Dermis blood vessel endothelial cell (primary cell): ENCODE measurements around the gene PCDHGA9. TPM values are rescaled to one million over a fixed set of nuclear protein-coding genes. Genes with fewer than 3 reads are reported as not detected.
A peak's percentile ranks its signal among the peaks of the same experiment; 100 is the strongest.
"Not testable (repeated sequence)": the region's sequence is repeated elsewhere in the genome, so short reads cannot be mapped to it uniquely, and the experiment has no call there.

Experiments
- DNase-seq: peaks from one replicate; pipeline ENCODE4 v3.0.0; 2010
- total RNA-seq: library from RNA; depleted of rRNA; stranded (reverse); fragments of >200 nt; gene quantifications from 2 replicates; pipeline ENCODE4 v1.2.3, GENCODE V29; 2014

PCDHGA9 gene
- total RNA-seq, 1 donor from 2014 or later: 2.9 TPM

DNA sequence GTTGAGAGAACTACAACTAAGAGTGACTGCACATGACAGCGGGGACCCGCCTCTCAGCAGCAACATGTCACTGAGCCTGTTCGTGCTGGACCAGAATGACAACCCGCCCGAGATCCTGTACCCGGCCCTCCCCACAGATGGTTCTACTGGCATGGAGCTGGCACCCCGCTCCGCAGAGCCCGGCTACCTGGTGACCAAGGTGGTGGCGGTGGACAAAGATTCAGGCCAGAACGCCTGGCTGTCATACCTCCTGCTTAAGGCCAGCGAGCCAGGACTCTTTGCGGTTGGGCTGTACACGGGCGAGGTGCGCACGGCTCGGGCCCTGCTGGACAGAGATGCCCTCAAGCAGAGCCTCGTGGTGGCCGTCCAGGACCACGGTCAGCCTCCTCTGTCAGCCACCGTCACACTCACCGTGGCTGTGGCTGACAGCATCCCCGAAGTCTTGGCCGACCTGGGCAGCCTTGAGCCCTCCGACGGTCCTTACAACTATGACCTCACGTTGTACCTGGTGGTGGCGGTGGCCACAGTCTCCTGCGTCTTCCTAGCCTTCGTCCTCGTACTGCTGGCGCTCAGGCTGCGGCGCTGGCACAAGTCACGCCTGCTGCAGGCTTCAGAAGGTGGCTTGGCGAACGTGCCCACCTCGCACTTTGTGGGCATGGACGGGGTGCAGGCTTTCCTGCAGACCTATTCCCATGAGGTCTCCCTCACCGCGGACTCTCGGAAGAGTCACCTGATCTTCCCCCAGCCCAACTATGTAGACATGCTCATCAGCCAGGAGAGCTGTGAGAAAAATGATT is 17.9 kb upstream of the PCDHGA9 start:
- no peak for DNase-seq

DNA sequence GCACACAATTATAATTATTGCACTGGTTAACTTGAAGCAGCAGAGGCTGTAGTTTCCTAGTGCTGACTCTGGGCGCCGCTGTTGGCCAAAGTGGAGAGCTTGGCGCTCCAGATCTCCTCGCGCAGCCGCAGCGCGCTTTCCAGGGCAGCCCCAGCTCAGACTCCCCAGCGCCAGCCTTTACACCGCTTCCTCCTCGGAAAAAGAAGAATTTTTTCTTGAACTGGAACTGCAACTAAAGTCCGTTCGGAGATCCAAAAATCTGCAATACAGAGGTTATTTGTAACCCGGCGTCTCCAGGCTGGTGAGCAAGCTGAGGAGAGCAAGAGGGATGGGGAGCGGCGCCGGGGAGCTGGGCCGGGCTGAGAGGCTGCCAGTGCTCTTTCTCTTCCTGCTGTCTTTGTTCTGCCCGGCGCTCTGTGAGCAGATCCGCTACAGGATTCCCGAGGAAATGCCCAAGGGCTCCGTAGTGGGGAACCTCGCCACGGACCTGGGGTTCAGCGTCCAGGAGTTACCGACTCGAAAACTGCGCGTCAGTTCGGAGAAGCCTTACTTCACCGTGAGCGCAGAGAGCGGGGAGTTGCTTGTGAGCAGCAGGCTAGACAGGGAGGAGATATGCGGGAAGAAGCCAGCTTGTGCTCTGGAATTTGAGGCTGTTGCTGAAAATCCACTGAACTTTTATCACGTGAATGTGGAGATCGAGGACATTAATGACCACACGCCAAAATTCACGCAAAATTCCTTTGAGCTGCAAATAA is 14.8 kb upstream of the PCDHGA9 start, which contains the start of gene PCDHGB4:
TSS of gene PCDHGB4 (plus strand) at position 142 of the 755 bp plus-strand sequence. CDS start at position 329, 187 bp downstream.
- peak; percentile 67 for DNase-seq

DNA sequence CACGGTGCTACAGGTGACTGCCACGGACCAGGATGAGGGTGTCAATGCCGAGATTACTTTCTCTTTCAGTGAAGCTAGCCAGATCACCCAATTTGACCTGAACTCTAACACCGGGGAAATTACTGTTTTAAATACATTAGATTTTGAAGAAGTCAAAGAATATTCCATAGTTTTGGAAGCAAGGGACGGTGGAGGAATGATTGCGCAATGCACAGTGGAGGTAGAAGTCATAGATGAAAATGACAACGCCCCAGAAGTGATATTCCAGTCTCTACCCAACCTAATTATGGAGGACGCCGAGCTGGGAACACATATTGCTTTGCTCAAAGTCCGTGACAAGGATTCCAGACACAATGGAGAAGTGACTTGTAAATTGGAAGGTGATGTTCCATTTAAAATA is 13.9 kb upstream of the PCDHGA9 start:
- no peak for DNase-seq

DNA sequence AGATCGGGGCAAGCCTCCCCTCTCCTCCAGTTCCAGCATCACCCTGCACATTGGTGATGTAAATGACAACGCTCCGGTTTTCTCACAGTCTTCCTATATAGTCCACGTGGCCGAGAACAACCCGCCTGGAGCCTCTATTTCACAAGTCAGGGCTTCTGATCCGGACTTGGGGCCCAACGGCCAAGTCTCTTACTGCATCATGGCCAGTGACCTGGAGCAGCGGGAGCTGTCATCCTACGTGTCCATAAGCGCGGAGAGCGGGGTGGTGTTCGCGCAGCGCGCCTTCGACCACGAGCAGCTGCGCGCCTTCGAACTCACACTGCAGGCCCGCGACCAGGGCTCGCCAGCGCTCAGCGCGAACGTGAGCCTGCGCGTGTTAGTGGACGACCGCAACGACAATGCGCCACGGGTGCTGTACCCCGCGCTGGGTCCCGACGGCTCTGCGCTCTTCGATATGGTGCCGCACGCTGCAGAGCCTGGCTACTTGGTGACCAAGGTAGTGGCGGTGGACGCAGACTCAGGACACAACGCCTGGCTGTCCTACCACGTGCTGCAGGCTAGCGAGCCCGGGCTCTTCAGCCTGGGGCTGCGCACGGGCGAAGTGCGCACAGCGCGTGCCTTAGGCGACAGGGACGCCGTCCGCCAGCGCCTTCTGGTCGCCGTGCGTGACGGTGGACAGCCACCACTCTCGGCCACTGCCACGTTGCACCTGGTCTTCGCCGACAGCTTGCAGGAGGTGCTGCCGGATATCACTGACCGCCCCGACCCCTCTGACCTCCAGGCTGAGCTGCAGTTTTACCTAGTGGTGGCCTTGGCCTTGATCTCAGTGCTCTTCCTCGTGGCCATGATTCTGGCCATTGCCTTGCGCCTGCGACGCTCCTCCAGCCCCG is 13.2 kb upstream of the PCDHGA9 start:
- no peak for DNase-seq

DNA sequence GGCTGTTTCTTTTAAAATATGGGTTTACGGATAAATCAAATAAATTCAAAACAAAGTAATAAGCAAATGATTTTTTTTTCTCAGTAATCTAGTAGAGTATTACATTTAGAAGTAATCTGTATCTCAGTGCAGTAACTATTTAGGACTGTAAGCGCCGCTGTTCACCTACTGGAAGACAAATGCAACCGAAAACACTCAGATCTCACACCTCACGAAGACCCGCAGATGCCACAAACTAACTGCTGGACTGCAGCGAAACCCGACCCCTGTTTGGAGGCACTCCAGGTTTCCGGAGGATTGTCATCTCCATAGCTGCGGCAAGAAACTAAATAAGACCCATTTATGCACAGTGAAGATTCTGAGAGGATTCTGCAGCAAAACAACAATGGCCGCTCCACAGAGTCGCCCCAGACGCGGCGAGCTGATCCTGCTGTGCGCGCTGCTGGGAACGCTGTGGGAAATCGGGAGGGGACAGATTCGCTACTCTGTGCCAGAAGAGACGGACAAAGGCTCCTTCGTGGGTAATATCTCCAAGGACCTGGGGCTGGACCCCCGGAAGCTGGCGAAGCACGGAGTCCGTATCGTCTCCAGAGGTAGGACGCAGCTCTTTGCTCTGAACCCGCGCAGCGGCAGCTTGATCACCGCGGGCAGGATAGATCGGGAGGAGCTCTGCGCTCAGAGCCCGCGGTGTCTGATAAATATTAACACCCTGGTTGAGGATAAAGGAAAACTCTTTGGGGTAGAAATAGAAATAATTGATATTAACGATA is 10.0 kb upstream of the PCDHGA9 start, which contains the start of gene PCDHGA8:
TSS of gene PCDHGA8 (plus strand) at position 205 of the 770 bp plus-strand sequence. CDS start at position 386, 181 bp downstream.
- no peak for DNase-seq

DNA sequence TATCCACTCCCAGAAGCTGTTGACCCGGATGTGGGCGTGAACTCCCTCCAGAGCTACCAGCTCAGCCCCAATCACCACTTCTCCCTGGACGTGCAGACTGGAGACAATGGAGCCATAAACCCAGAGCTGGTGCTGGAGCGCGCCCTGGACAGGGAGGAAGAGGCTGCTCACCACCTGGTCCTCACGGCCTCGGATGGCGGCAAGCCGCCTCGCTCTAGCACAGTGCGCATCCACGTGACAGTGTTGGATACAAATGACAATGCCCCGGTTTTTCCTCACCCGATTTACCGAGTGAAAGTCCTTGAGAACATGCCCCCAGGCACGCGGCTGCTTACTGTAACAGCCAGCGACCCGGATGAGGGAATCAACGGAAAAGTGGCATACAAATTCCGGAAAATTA is 9.3 kb upstream of the PCDHGA9 start:
- no peak for DNase-seq

DNA sequence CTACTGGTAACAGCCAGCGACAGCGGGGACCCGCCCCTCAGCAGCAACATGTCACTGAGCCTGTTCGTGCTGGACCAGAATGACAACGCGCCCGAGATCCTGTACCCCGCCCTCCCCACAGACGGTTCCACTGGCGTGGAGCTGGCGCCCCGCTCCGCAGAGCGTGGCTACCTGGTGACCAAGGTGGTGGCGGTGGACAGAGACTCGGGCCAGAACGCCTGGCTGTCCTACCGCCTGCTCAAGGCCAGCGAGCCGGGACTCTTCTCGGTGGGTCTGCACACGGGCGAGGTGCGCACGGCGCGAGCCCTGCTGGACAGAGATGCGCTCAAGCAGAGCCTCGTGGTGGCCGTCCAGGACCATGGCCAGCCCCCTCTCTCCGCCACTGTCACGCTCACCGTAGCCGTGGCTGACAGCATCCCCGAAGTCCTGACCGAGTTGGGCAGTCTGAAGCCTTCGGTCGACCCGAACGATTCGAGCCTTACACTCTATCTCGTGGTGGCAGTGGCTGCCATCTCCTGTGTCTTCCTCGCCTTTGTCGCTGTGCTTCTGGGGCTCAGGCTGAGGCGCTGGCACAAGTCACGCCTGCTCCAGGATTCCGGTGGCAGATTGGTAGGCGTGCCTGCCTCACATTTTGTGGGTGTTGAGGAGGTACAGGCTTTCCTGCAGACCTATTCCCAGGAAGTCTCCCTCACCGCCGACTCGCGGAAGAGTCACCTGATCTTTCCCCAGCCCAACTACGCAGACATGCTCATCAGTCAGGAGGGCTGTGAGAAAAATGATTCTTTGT is 8.0 kb upstream of the PCDHGA9 start:
- not testable (repeated sequence) for DNase-seq

DNA sequence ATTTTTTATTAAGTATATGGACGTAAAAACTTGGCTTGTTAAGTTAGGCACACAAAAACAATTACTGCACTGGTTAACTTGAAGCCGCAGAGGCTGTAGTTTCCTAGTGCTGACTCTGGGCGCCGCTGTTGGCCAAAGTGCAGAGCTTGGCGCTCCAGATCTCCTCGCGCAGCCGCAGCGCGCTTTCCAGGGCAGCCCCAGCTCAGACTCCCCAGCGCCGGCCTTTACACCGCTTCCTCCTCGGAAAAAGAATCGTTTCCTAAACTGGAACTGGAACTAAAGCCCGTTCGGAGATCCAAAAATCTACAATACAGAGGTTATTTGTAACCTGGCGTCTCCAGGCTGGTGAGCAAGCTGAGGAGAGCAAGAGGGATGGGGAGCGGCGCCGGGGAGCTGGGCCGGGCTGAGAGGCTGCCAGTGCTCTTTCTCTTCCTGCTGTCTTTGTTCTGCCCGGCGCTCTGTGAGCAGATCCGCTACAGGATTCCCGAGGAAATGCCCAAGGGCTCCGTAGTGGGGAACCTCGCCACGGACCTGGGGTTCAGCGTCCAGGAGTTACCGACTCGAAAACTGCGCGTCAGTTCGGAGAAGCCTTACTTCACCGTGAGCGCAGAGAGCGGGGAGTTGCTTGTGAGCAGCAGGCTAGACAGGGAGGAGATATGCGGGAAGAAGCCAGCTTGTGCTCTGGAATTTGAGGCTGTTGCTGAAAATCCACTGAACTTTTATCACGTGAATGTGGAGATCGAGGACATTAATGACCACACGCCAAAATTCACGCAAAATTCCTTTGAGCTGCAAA is 4.6 kb upstream of the PCDHGA9 start, which contains the start of gene PCDHGB5:
TSS of gene PCDHGB5 (plus strand) at position 192 of the 796 bp plus-strand sequence. CDS start at position 373, 181 bp downstream.
- peak; percentile 68 for DNase-seq

DNA sequence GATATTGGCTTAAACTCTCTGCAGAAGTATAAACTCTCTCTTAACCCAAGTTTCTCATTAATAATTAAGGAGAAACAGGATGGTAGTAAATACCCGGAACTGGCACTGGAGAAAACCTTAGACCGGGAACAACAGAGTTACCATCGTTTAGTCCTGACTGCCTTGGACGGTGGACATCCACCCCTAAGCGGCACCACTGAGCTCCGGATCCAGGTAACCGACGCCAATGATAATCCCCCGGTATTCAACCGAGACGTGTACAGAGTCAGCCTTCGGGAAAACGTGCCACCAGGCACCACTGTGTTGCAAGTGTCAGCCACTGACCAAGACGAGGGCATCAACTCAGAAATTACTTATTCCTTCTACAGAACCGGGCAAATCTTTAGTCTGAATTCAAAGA is 4.0 kb upstream of the PCDHGA9 start:
- no peak for DNase-seq

DNA sequence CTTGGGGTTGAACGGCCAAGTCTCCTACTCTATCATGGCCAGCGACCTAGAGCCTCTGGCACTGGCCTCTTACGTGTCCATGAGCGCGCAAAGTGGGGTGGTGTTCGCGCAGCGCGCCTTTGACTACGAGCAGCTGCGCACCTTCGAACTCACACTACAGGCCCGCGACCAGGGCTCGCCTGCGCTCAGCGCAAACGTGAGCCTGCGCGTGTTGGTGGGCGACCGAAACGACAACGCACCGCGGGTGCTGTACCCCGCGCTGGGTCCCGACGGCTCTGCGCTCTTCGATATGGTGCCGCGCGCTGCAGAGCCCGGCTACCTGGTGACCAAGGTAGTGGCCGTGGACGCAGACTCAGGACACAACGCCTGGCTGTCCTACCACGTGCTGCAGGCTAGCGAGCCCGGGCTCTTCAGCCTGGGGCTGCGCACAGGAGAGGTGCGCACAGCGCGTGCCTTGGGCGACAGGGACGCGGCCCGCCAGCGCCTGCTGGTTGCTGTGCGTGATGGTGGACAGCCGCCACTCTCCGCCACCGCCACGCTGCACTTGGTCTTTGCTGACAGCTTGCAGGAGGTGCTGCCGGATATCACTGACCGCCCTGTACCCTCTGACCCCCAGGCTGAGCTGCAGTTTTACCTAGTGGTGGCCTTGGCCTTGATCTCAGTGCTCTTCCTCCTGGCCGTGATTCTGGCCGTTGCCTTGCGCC is 2.9 kb upstream of the PCDHGA9 start:
- no peak for DNase-seq

DNA sequence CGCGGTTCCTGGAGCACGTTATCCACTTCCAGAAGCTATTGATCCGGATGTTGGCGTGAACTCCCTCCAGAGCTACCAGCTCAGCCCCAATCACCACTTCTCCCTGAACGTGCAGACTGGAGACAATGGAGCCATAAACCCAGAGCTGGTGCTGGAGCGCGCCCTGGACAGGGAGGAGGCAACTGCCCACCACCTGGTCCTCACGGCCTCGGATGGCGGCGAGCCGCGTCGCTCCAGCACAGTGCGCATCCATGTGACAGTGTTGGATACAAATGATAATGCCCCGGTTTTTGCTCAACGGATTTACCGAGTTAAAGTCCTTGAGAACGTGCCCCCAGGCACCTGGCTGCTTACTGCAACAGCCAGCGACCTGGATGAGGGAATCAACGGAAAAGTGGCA is 809 bp downstream of the PCDHGA9 start:
- DNase-seq: no peak

DNA sequence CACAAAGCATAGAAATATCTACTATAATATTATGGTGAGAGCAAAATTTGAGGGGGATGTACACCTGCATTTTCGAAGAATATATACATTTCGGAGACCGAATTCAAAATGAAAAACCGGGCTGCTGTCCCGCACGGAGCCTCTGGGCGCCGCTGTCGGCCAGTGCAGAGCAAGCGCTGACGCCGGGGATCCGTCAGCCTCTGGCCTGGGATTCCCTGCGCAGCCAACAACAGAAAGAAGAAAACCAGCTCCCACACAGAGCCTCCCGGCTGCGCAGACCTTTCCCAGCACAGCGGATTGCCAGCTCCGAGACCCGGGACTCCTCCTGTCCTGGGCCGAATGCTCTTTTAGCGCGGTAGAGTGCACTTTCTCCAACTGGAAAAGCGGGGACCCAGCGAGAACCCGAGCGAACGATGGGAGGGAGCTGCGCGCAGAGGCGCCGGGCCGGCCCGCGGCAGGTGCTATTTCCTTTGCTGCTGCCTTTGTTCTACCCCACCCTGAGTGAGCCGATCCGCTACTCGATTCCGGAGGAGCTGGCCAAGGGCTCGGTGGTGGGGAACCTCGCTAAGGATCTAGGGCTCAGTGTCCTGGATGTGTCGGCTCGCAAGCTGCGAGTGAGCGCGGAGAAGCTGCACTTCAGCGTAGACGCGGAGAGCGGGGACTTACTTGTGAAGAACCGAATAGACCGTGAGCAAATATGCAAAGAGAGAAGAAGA is 5.4 kb downstream of the PCDHGA9 start, which contains the start of gene PCDHGB6:
TSS of gene PCDHGB6 (plus strand) at position 232 of the 716 bp plus-strand sequence. CDS start at position 414, 182 bp downstream.
- peak; percentile 62 for DNase-seq

DNA sequence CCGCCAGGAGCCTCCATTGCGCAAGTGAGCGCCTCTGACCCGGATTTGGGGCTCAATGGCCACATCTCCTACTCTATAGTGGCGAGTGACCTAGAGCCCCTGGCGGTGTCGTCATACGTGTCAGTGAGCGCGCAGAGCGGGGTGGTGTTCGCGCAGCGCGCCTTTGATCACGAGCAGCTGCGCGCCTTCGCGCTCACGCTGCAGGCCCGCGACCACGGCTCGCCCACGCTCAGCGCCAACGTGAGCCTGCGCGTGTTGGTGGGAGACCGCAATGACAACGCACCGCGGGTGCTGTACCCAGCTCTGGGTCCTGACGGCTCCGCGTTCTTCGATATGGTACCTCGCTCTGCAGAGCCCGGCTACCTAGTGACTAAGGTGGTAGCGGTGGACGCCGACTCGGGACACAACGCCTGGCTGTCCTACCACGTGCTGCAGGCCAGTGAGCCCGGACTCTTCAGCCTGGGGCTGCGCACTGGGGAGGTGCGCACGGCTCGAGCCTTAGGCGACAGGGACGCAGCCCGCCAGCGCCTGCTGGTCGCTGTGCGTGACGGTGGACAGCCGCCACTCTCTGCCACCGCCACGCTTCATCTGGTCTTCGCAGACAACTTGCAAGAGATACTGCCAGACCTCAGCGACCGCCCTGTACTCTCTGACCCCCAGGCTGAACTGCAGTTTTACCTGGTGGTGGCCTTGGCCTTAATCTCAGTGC is 7.2 kb downstream of the PCDHGA9 start:
- DNase-seq: no peak

DNA sequence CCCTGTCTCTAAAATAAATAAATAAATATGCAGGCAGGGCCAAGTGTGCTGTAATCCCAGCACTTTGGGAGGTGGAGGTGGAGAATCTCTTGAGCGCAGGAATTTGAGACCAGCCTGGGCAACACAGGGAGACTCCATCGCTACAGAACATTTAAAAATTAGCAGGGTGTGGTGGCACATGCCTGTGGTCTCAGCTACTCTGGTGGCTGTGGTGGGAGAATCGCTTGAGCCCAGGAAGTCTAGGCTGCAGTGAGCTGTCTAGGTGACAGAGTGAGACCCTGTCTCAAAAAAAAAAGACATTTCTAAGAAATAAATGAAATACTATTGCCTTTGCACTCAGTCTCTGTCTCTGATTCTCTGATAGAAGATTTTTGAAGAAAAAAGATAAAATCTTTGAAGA is 9.0 kb downstream of the PCDHGA9 start:
- DNase-seq: no peak

DNA sequence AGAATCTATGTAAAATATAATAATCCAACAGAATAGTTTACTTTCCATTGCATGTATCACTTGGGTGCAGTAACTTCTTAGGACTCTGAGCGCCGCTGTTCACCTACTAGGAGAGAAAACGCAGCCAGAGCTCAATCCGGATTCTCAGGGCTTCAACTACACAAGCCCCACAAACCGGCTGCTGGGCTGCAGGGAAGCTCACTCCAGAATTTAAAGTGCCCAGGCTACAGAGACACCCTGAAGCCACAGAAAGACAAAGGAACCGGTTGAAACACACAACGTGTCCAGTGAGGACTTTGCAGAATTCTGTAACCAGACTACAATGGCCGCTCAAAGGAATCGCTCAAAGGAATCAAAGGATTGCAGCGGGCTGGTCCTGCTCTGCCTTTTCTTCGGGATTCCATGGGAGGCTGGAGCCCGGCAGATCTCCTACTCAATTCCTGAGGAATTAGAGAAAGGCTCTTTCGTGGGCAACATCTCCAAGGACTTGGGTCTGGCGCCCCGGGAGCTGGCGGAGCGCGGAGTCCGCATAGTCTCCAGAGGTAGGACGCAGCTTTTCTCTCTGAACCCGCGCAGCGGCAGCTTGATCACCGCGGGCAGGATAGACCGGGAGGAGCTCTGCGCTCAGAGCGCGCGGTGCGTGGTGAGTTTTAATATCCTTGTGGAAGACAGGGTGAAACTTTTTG is 10.4 kb downstream of the PCDHGA9 start, which contains the start of gene PCDHGA10:
TSS of gene PCDHGA10 (plus strand) at position 134 of the 686 bp plus-strand sequence. CDS start at position 323, 189 bp downstream.
- peak; percentile 83 for DNase-seq

DNA sequence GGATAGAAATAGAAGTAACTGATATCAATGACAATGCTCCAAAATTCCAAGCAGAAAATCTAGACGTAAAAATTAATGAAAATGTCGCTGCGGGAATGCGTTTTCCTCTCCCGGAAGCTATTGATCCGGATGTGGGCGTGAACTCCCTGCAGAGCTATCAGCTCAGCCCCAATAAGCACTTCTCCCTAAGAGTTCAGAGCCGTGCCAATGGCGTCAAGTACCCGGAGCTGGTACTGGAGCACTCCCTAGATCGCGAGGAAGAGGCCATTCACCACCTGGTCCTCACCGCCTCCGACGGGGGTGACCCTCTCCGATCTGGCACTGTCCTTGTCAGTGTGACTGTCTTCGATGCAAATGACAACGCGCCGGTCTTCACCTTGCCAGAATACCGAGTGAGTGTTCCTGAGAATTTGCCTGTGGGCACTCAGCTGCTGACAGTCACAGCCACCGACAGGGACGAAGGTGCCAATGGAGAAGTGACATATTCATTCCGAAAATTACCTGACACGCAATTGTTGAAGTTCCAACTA is 11.0 kb downstream of the PCDHGA9 start:
- DNase-seq: no peak
